ENCODE results near the gene UBA1. TPM values are rescaled to one million over a fixed set of nuclear protein-coding genes. Genes with fewer than 3 reads are reported as not detected.

The UBA1 gene
- total and polyA plus RNA-seq, 10 donors, result 57.7 to 207 (median 191) TPM

DNA sequence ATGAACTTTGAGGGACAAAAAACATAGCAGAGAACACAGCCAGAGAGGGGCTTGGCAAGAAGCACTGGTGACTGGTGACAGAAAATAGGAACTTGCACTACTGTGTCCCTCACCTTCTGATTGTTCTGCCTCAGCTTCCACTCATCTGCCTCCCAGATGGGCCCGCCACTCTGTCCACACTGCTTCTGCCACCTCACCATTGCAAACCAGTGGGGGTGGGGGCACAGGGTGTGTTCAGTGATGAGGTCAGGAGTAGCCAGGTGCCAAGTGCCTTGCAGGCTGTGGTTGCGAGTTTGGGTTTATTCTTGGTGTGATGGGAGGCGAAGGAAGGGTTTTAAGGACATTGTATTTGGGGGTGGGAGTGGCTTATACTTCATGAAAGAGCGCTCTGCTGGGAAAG is 9.1 kb upstream of the UBA1 start:
- no peak overlapping the region for H3K4me3 ChIP-seq
- intact Hi-C loops (cut with DNase I; ENCODE audit: low total_unique reads), result no loop called here
- H3K27ac ChIP-seq, result no peak overlapping the region
- no peaks in the 10 kb centered on the region for H3K4me1 ChIP-seq
- TF ChIP-seq, protein P1, sequence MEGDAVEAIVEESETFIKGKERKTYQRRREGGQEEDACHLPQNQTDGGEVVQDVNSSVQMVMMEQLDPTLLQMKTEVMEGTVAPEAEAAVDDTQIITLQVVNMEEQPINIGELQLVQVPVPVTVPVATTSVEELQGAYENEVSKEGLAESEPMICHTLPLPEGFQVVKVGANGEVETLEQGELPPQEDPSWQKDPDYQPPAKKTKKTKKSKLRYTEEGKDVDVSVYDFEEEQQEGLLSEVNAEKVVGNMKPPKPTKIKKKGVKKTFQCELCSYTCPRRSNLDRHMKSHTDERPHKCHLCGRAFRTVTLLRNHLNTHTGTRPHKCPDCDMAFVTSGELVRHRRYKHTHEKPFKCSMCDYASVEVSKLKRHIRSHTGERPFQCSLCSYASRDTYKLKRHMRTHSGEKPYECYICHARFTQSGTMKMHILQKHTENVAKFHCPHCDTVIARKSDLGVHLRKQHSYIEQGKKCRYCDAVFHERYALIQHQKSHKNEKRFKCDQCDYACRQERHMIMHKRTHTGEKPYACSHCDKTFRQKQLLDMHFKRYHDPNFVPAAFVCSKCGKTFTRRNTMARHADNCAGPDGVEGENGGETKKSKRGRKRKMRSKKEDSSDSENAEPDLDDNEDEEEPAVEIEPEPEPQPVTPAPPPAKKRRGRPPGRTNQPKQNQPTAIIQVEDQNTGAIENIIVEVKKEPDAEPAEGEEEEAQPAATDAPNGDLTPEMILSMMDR (IDR thresholded peaks at IDR 0.05 in 8 of 11, conservative IDR thresholded peaks at IDR 0.05 in 3 of 11), result no peak
- TF ChIP-seq POLR2AphosphoS5 (IDR thresholded peaks at IDR 0.05), result no peak
- no peak for TF ChIP-seq POLR2A (IDR thresholded peaks at IDR 0.05)
- 84 to 100% (median 98%) methylated on average over 3 to 4 of the region's 4 CpGs for WGBS, 5 donors
- peaks cover 0 to 79% (median 56%) of the 10 kb centered on the region in 6 donors for H3K36me3 ChIP-seq
- H3K27me3 ChIP-seq (replicated peaks in 1 of 7), result peaks cover 0 to 6% (median 0%) of the 10 kb centered on the region in 7 donors
- H3K9me3 ChIP-seq, result no peaks in the 10 kb centered on the region
- peak; percentile 32 for DNase-seq

DNA sequence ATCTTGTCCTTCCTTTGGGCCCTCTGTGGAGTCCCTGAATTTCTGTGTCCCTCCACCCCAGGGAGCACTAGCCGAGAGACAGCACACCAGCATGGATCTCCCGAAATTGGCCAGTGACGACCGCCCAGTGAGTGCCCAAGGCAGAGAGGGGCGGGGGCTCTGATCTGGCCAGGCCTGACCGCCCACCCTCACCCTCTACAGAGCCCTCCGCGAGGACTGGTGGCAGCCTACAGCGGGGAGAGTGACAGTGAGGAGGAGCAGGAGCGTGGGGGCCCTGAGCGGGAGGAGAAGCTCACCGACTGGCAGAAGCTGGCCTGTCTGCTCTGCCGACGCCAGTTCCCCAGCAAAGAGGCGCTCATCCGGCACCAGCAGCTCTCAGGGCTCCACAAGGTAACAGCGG is 8.4 kb upstream of the UBA1 start:
- intact Hi-C loops (cut with DNase I; ENCODE audit: low total_unique reads), result no loop called here
- 81 to 95% (median 90%) methylated on average over 12 to 17 of the region's 17 CpGs; no CpG with 5 or more reads in 1 of the 5 donors for WGBS, 5 donors

DNA sequence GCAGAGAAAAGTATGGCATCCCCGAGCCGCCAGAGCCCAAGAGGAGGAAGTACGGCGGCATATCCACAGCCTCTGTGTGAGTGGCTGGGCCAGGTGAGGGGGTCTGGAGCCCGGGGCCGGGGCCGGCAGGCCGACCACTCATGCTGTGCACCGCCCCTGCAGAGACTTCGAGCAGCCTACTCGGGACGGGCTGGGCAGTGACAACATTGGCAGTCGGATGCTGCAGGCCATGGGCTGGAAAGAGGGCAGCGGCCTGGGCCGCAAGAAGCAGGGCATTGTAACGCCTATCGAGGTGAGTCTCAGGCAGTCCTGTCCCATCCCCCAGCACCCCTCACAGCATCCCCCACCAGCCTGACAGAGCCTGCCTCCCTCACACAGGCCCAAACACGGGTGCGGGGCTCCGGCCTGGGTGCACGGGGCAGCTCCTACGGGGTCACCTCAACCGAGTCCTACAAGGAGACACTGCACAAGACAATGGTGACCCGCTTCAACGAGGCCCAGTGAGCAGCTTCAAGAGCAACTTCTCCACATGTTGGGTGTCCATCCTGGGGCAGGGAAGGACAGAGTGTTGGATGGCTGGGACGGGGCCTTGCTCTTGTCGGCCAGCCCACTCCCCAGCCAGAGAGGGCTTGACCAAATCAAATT is 7.4 kb upstream of the UBA1 start:
- 83 to 97% (median 93%) methylated on average over 6 to 27 of the region's 27 CpGs for WGBS, 5 donors
- peak; percentile 74 for DNase-seq
- Histone ChIP-seq H3K27me3 (replicated peaks in 1 of 7) (peaks cover 0 to 13% (median 0%) of the 10 kb centered on the region in 7 donors), H3K4me3 (no peak overlapping the region), H3K36me3 (peaks cover 0 to 62% (median 45%) of the 10 kb centered on the region in 6 donors), H3K4me1 (peaks cover 0 to 11% (median 0%) of the 10 kb centered on the region in 6 donors), H3K9me3 (no peaks in the 10 kb centered on the region), H3K27ac (no peak overlapping the region)
- no peak for TF ChIP-seq POLR2A (IDR thresholded peaks at IDR 0.05)
- TF ChIP-seq, protein P1 (IDR thresholded peaks at IDR 0.05 in 8 of 11, conservative IDR thresholded peaks at IDR 0.05 in 3 of 11), result no peak
- peak in 1 of 3 donors; percentile 57 for TF ChIP-seq POLR2AphosphoS5 (IDR thresholded peaks at IDR 0.05)
- intact Hi-C loops (cut with DNase I; ENCODE audit: low total_unique reads), result no loop called here

More for the DNA sequence above, 8.4 kb upstream of the UBA1 start:
- Histone ChIP-seq H3K27ac (no peak overlapping the region), H3K9me3 (no peaks in the 10 kb centered on the region), H3K4me1 (peaks cover 0 to 3% (median 0%) of the 10 kb centered on the region in 6 donors), H3K4me3 (no peak overlapping the region), H3K36me3 (peaks cover 0 to 72% (median 51%) of the 10 kb centered on the region in 6 donors), H3K27me3 (replicated peaks in 1 of 7) (peaks cover 0 to 6% (median 0%) of the 10 kb centered on the region in 7 donors)
- no peak for TF ChIP-seq POLR2A (IDR thresholded peaks at IDR 0.05)
- peak in 1 of 3 donors; percentile 61 for TF ChIP-seq POLR2AphosphoS5 (IDR thresholded peaks at IDR 0.05)
- peak; percentile 60 for DNase-seq

DNA sequence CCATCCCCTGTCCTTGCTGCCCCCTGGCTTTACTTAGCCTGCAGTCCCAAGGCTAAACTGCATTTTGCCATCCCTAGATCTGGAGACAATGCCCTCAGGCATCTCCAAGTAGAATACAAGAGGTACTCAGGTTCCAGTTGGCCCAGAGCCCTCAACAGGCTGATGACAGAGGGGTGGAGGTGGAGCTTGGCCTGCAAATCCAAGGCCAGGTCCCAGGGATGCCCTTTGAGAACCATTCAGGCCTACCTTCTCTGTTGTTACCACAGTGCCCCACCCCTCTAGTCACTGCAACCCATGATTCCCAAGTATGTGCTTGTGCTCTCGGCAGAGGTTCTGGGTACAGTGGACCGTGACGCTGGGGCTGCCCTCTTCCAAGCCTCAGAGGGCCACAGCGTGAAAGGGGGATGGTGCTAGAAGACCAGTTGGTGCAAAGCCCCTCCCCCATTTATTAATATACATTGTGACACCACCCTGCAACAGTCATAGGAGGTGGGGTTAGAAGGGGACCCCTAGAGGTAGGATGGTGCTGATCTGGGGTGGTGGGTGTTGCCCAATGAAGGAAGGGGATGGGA is 6.4 kb upstream of the UBA1 start:
- DNase-seq, result peak; percentile 51
- Histone ChIP-seq H3K4me3 (no peak overlapping the region), H3K9me3 (no peaks in the 10 kb centered on the region), H3K36me3 (peaks cover 0 to 52% (median 35%) of the 10 kb centered on the region in 6 donors), H3K27me3 (replicated peaks in 1 of 7) (peaks cover 0 to 13% (median 0%) of the 10 kb centered on the region in 7 donors), H3K27ac (no peak overlapping the region), H3K4me1 (peaks cover 0 to 21% (median 8%) of the 10 kb centered on the region in 6 donors)
- WGBS, 5 donors, result 61 to 90% (median 84%) methylated on average over 2 to 4 of the region's 4 CpGs; no CpG with 5 or more reads in 1 of the 5 donors
- intact Hi-C loops (cut with DNase I; ENCODE audit: low total_unique reads), result no loop called here
- TF ChIP-seq, protein P1 (IDR thresholded peaks at IDR 0.05 in 8 of 11, conservative IDR thresholded peaks at IDR 0.05 in 3 of 11), result no peak
- peak in 1 of 3 donors; percentile 6 for TF ChIP-seq POLR2AphosphoS5 (IDR thresholded peaks at IDR 0.05)

Measured in spleen (tissue), 11 donors.